KMS-11 (cell line): ENCODE data around the gene OR5K4.

Source experiments
- H2AFZ ChIP-seq: fragments of 200-600 bp; sonication (generic); 2 replicates; pipeline ENCODE4 v1.6.1; 2016; ENCODE audit warnings: antibody characterized with exemption, mixed run types, low read depth
- H3K27ac ChIP-seq: fragments of 200-600 bp; sonication (generic); 2 replicates; pipeline ENCODE4 v1.6.1; 2016; ENCODE audit warnings: mild to moderate bottlenecking, mixed run types
- H3K27me3 ChIP-seq: fragments of 200-600 bp; sonication (generic); 2 replicates; pipeline ENCODE4 v1.6.1; 2017; ENCODE audit warnings: mild to moderate bottlenecking, low read depth, mixed run types, moderate library complexity; ENCODE audit not compliant: insufficient read depth
- H3K36me3 ChIP-seq: fragments of 200-600 bp; sonication (generic); 2 replicates; pipeline ENCODE4 v1.6.1; 2017; ENCODE audit warnings: mild to moderate bottlenecking, mixed run types; ENCODE audit not compliant: insufficient read depth
- H3K4me1 ChIP-seq: fragments of 200-600 bp; sonication (generic); 2 replicates; pipeline ENCODE4 v1.6.1; 2016; ENCODE audit warnings: mild to moderate bottlenecking, low read depth, mixed run types; ENCODE audit not compliant: poor library complexity, severe bottlenecking
- H3K4me2 ChIP-seq: fragments of 200-600 bp; sonication (generic); 2 replicates; pipeline ENCODE4 v1.7.0; 2016; ENCODE audit warnings: mild to moderate bottlenecking, mixed run types
- H3K4me3 ChIP-seq: fragments of 200-600 bp; sonication (generic); IDR thresholded peaks from 2 replicates; pipeline ENCODE4 v1.6.1; 2017; ENCODE audit warnings: low read depth, low read length, mixed read lengths; ENCODE audit not compliant: insufficient read depth
- H3K79me2 ChIP-seq: fragments of 200-600 bp; sonication (generic); 2 replicates; pipeline ENCODE4 v1.6.1; 2016; ENCODE audit warnings: low read depth, mixed run types; ENCODE audit not compliant: insufficient read depth
- H3K9ac ChIP-seq: fragments of 200-600 bp; sonication (generic); 2 replicates; pipeline ENCODE4 v1.6.1; 2016; ENCODE audit warnings: mild to moderate bottlenecking, mixed run types
- H4K20me1 ChIP-seq: fragments of 200-600 bp; sonication (generic); 2 replicates; pipeline ENCODE4 v1.6.1; 2016; ENCODE audit warnings: mild to moderate bottlenecking, mixed run types; ENCODE audit not compliant: insufficient read depth
- CTCF ChIP-seq: fragments of 200-600 bp; sonication (generic); conservative IDR thresholded peaks from 2 replicates; pipeline ENCODE4 v1.6.1; 2017; ENCODE audit warnings: low read depth, mild to moderate bottlenecking, antibody characterized with exemption, low read length, moderate library complexity, mixed read lengths

The OR5K4 gene

DNA sequence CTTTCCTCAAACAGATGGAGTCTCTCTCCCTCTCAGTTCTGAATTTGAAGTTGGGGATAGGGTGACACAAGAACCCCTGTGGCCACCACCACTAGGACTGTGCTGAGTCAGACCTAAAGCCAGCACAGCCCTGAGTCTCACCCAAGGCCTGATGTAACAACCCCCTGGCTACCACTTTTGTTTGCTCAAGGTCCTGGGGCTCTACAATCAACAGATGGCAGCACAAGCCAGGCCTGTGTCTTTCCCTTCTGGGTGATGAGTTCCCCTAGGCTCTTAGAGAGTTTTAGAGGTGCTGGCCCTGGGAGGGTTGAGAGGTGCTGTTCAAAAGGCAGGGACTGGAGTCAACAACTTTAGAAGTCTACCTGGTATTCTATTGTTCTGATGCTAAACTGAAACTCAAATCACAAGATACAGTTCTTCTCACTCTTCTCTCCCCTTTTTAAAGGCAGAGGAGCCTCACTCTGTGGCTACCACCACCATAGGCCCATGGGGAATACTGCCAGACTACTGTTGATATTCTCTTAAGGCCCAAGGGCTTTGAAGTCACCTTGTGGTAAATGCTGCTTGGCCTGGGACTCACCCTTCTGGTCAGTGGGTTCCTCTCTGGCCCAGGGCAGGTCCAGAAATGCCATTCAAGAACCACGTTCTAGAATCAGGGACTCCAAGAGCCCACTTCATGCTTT, 6.5 kb downstream of the OR5K4 start:
- H3K4me1 ChIP-seq, result peaks cover 30% of the 10 kb centered on the region
- H4K20me1 ChIP-seq, result no peaks in the 10 kb centered on the region
- H2AFZ ChIP-seq, result peak overlapping the region; percentile 42; the same call in 1 of the 2 replicates
- no peaks in the 10 kb centered on the region for H3K36me3 ChIP-seq
- no peak overlapping the region for H3K27ac ChIP-seq
- H3K4me3 ChIP-seq, result no peak overlapping the region
- no peak overlapping the region; the same call in 1 of the 2 replicates for H3K4me2 ChIP-seq
- H3K79me2 ChIP-seq, result no peaks in the 10 kb centered on the region
- H3K9ac ChIP-seq, result no peak overlapping the region
- no peaks in the 10 kb centered on the region for H3K27me3 ChIP-seq
- peak; percentile 46 for TF ChIP-seq CTCF

GRCh38 chr3:98360681-98361080, 7.0 kb downstream of the OR5K4 start:
- Histone ChIP-seq H3K4me2 (no peak overlapping the region), H3K9ac (no peak overlapping the region), H3K79me2 (no peaks in the 10 kb centered on the region), H3K36me3 (no peaks in the 10 kb centered on the region), H4K20me1 (no peaks in the 10 kb centered on the region), H2AFZ (peak overlapping the region; percentile 15; the same call in 1 of the 2 replicates), H3K4me3 (no peak overlapping the region), H3K27ac (no peak overlapping the region), H3K4me1 (peaks cover 30% of the 10 kb centered on the region), H3K27me3 (no peaks in the 10 kb centered on the region)
- no peak for TF ChIP-seq CTCF

- peak overlapping the region; percentile 15; the same call in 1 of the 2 replicates for H2AFZ ChIP-seq
- no peaks in the 10 kb centered on the region for H3K36me3 ChIP-seq
- no peak for TF ChIP-seq CTCF
- H4K20me1 ChIP-seq, result no peaks in the 10 kb centered on the region
- no peak overlapping the region for H3K9ac ChIP-seq
- peak overlapping the region; percentile 33 for H3K4me2 ChIP-seq
- H3K27ac ChIP-seq, result no peak overlapping the region; the same call in 1 of the 2 replicates
- H3K4me1 ChIP-seq, result peaks cover 30% of the 10 kb centered on the region
- no peak overlapping the region for H3K4me3 ChIP-seq
- no peaks in the 10 kb centered on the region for H3K79me2 ChIP-seq
- no peaks in the 10 kb centered on the region for H3K27me3 ChIP-seq
Measured at GRCh38 chr3:98361289-98361688, 7.6 kb downstream of the OR5K4 start.

GRCh38 chr3:98367464-98368246, 14.0 kb downstream of the OR5K4 start:
- H2AFZ ChIP-seq, result no peak overlapping the region
- H3K4me3 ChIP-seq, result no peak overlapping the region
- H3K9ac ChIP-seq, result no peak overlapping the region
- peaks cover 11% of the 10 kb centered on the region for H3K4me1 ChIP-seq
- H3K27ac ChIP-seq, result no peak overlapping the region
- no peaks in the 10 kb centered on the region for H3K79me2 ChIP-seq
- no peak overlapping the region for H3K4me2 ChIP-seq
- no peaks in the 10 kb centered on the region for H3K27me3 ChIP-seq
- TF ChIP-seq CTCF, result no peak
- no peaks in the 10 kb centered on the region for H3K36me3 ChIP-seq
- H4K20me1 ChIP-seq, result no peaks in the 10 kb centered on the region
